Activated naive CD4-positive, alpha-beta T cell treated with anti-CD3 and anti-CD28 coated beads for 36 hours (primary cell): Measurements from ENCODE around the gene PYROXD2. TPM values are rescaled to one million over a fixed set of nuclear protein-coding genes. Genes with fewer than 3 reads are reported as not detected.
A peak's percentile ranks its signal among the peaks of the same experiment; 100 is the strongest.

Experiments used
- CTCF ChIA-PET: fragments of 350-600 bp; sonication (Branson Sonifier 250); formaldehyde crosslinking; loops from one replicate; lab custom pipeline; 2021; ENCODE audit warnings: antibody characterized with exemption; lab: Charles Lee
- DNase-seq: peaks from one replicate; pipeline ENCODE4 v3.0.0-alpha.2; 2020
- H3K27ac Mint-ChIP-seq: one replicate; pipeline ENCODE4 v1.8.0; 2021; ENCODE audit warnings: mild to moderate bottlenecking, mixed read lengths
- H3K27me3 Mint-ChIP-seq: one replicate; pipeline ENCODE4 v1.8.0; 2021; ENCODE audit warnings: low read depth, mixed read lengths
- H3K36me3 Mint-ChIP-seq: one replicate; pipeline ENCODE4 v1.8.0; 2021; ENCODE audit warnings: low read depth, mixed read lengths
- H3K4me1 Mint-ChIP-seq: one replicate; pipeline ENCODE4 v1.8.0; 2021; ENCODE audit warnings: low read depth, mixed read lengths
- H3K4me3 Mint-ChIP-seq: one replicate; pipeline ENCODE4 v1.8.0; 2021; ENCODE audit warnings: mild to moderate bottlenecking, moderate library complexity, mixed read lengths
- H3K9me3 Mint-ChIP-seq: one replicate; pipeline ENCODE4 v1.8.0; 2021; ENCODE audit warnings: mixed read lengths
- intact Hi-C: fragments of 100-400 bp; cut with micrococcal nuclease; formaldehyde crosslinking; loops from one replicate; pipeline ENCODE4 v1.15.1; 2023
- total RNA-seq, 2 experiments: library from RNA; stranded (reverse); gene quantifications; one replicate each; pipeline ENCODE4 v1.2.3, GENCODE V29; 2021

Gene PYROXD2
- total RNA-seq, 2 experiments from 2014 or later, result 4.2 to 5.0 TPM

- CTCF ChIA-PET, result no interaction called here
- Mint-ChIP-seq H3K27ac (no peak overlapping the region), H3K4me3 (no peak overlapping the region), H3K36me3 (peaks cover 6% of the 10 kb centered on the region), H3K4me1 (peaks cover 16% of the 10 kb centered on the region), H3K27me3 (no peaks in the 10 kb centered on the region), H3K9me3 (no peaks in the 10 kb centered on the region)
- intact Hi-C loops, result no loop called here
- DNase-seq, result no peak
Observed at GRCh38 chr10:98407744-98408241, 7.2 kb downstream of the PYROXD2 start.

GRCh38 chr10:98407017-98407743, 7.8 kb downstream of the PYROXD2 start:
- no peaks in the 10 kb centered on the region for H3K9me3 Mint-ChIP-seq
- intact Hi-C loops, result no loop called here
- H3K36me3 Mint-ChIP-seq, result peaks cover 6% of the 10 kb centered on the region
- CTCF ChIA-PET, result no interaction called here
- H3K27ac Mint-ChIP-seq, result no peak overlapping the region
- no peaks in the 10 kb centered on the region for H3K27me3 Mint-ChIP-seq
- no peak for DNase-seq
- H3K4me1 Mint-ChIP-seq, result peaks cover 16% of the 10 kb centered on the region
- no peak overlapping the region for H3K4me3 Mint-ChIP-seq

- DNase-seq, result no peak
- peaks cover 6% of the 10 kb centered on the region for H3K36me3 Mint-ChIP-seq
- H3K4me3 Mint-ChIP-seq, result no peak overlapping the region
- no peaks in the 10 kb centered on the region for H3K27me3 Mint-ChIP-seq
- no peak overlapping the region for H3K27ac Mint-ChIP-seq
- CTCF ChIA-PET, result interaction anchor here (1.2 kb wide), 1 partner anchor 74 kb away, joined by 3 read pairs; no protein-coding TSS in a partner anchor
- intact Hi-C loops, result no loop called here
- no peaks in the 10 kb centered on the region for H3K9me3 Mint-ChIP-seq
- H3K4me1 Mint-ChIP-seq, result peaks cover 16% of the 10 kb centered on the region
Observed at GRCh38 chr10:98405422-98405821, 9.6 kb downstream of the PYROXD2 start.

GRCh38 chr10:98404571-98405359, 10.2 kb downstream of the PYROXD2 start:
- peak; percentile 46 for DNase-seq
- intact Hi-C loops, result loop anchor here (1.0 kb wide), 1 partner anchor 42 kb away; the partner anchor contains the start of gene HPS1

GRCh38 chr10:98403812-98404504, 11.0 kb downstream of the PYROXD2 start:
- no peaks in the 10 kb centered on the region for H3K27me3 Mint-ChIP-seq
- CTCF ChIA-PET, result interaction anchor here (1.1 kb wide), 1 partner anchor 234 kb away, joined by 3 read pairs; no protein-coding TSS in a partner anchor
- no peak for DNase-seq
- peak overlapping the region; percentile 62 for H3K27ac Mint-ChIP-seq
- H3K4me3 Mint-ChIP-seq, result no peak overlapping the region
- intact Hi-C loops, result loop anchor here (1.0 kb wide), 1 partner anchor 42 kb away; the partner anchor contains the start of gene HPS1
- H3K9me3 Mint-ChIP-seq, result no peaks in the 10 kb centered on the region
- H3K4me1 Mint-ChIP-seq, result peaks cover 16% of the 10 kb centered on the region
- H3K36me3 Mint-ChIP-seq, result peaks cover 6% of the 10 kb centered on the region

More at GRCh38 chr10:98404571-98405359, 10.2 kb downstream of the PYROXD2 start:
- peak overlapping the region; percentile 30 for H3K4me3 Mint-ChIP-seq
- peak overlapping the region; percentile 34 for H3K27ac Mint-ChIP-seq
- no peaks in the 10 kb centered on the region for H3K9me3 Mint-ChIP-seq
- CTCF ChIA-PET, result interaction anchor here (1.1 to 1.2 kb wide), 2 partner anchors 74 to 235 kb away, joined by 3 read pairs; no protein-coding TSS in a partner anchor
- peaks cover 6% of the 10 kb centered on the region for H3K36me3 Mint-ChIP-seq
- peaks cover 16% of the 10 kb centered on the region for H3K4me1 Mint-ChIP-seq
- H3K27me3 Mint-ChIP-seq, result no peaks in the 10 kb centered on the region

- Mint-ChIP-seq H3K4me1 (peaks cover 16% of the 10 kb centered on the region), H3K27ac (peak overlapping the region; percentile 62), H3K9me3 (no peaks in the 10 kb centered on the region), H3K4me3 (no peak overlapping the region), H3K27me3 (no peaks in the 10 kb centered on the region), H3K36me3 (peaks cover 6% of the 10 kb centered on the region)
- no peak for DNase-seq
- intact Hi-C loops, result no loop called here
- CTCF ChIA-PET, result no interaction called here
Observed at GRCh38 chr10:98402931-98403718, 11.9 kb downstream of the PYROXD2 start.

- CTCF ChIA-PET, result interaction anchor here (1.4 kb wide), 1 partner anchor 23 kb away, joined by 5 read pairs; no protein-coding TSS in a partner anchor
- H3K4me1 Mint-ChIP-seq, result peaks cover 16% of the 10 kb centered on the region
- H3K36me3 Mint-ChIP-seq, result peaks cover 6% of the 10 kb centered on the region
- no peak overlapping the region for H3K27ac Mint-ChIP-seq
- intact Hi-C loops, result no loop called here
- no peaks in the 10 kb centered on the region for H3K9me3 Mint-ChIP-seq
- no peaks in the 10 kb centered on the region for H3K27me3 Mint-ChIP-seq
- H3K4me3 Mint-ChIP-seq, result no peak overlapping the region
- no peak for DNase-seq
Observed at GRCh38 chr10:98402478-98402877, 12.5 kb downstream of the PYROXD2 start.

- no peaks in the 10 kb centered on the region for H3K27me3 Mint-ChIP-seq
- no peak overlapping the region for H3K27ac Mint-ChIP-seq
- peaks cover 6% of the 10 kb centered on the region for H3K36me3 Mint-ChIP-seq
- H3K4me1 Mint-ChIP-seq, result peaks cover 16% of the 10 kb centered on the region
- H3K4me3 Mint-ChIP-seq, result no peak overlapping the region
- CTCF ChIA-PET, result no interaction called here
- no peaks in the 10 kb centered on the region for H3K9me3 Mint-ChIP-seq
- intact Hi-C loops, result no loop called here
- peak; percentile 23 for DNase-seq
Observed at GRCh38 chr10:98400482-98400881, 14.5 kb downstream of the PYROXD2 start.

- no peak for DNase-seq
- peaks cover 6% of the 10 kb centered on the region for H3K36me3 Mint-ChIP-seq
- no peak overlapping the region for H3K27ac Mint-ChIP-seq
- CTCF ChIA-PET, result no interaction called here
- no peak overlapping the region for H3K4me3 Mint-ChIP-seq
- intact Hi-C loops, result no loop called here
- no peaks in the 10 kb centered on the region for H3K27me3 Mint-ChIP-seq
- peaks cover 13% of the 10 kb centered on the region for H3K4me1 Mint-ChIP-seq
- H3K9me3 Mint-ChIP-seq, result no peaks in the 10 kb centered on the region
Observed at GRCh38 chr10:98399784-98400183, 15.2 kb downstream of the PYROXD2 start.

- Mint-ChIP-seq H3K27ac (no peak overlapping the region), H3K9me3 (no peaks in the 10 kb centered on the region), H3K27me3 (no peaks in the 10 kb centered on the region), H3K4me1 (no peaks in the 10 kb centered on the region), H3K4me3 (no peak overlapping the region), H3K36me3 (peaks cover 2% of the 10 kb centered on the region)
- CTCF ChIA-PET, result no interaction called here
- no peak for DNase-seq
- intact Hi-C loops, result no loop called here
Observed at GRCh38 chr10:98397089-98397600, 17.8 kb downstream of the PYROXD2 start.
